Stimulated activated CD8-positive, alpha-beta memory T cell treated with anti-CD3 and anti-CD28 coated beads, Interleukin-12 subunit alpha, Interleukin-12 subunit beta, amount 100 ng/mL, for 24 hours (primary cell): ENCODE data around the gene FBXW11.

Experiments
- DNase-seq: peaks from one replicate; pipeline ENCODE4 v3.0.0-alpha.2; 2020; ENCODE audit errors: extremely low read depth

FBXW11 gene

GRCh38 chr5:171867786-171868185 lies 138.7 kb downstream of the FBXW11 start:
- no peak for DNase-seq

- DNase-seq = no peak
Observed at GRCh38 chr5:171865471-171865870, 141.0 kb downstream of the FBXW11 start.

- DNase-seq = no peak
Observed at GRCh38 chr5:171863935-171864334, 142.5 kb downstream of the FBXW11 start.

- DNase-seq = no peak
Observed at GRCh38 chr5:171862624-171863023, 143.8 kb downstream of the FBXW11 start.

GRCh38 chr5:171861381-171861780 lies 145.1 kb downstream of the FBXW11 start:
- no peak for DNase-seq

- DNase-seq = no peak
Observed at GRCh38 chr5:171858303-171858702, 148.1 kb downstream of the FBXW11 start.

GRCh38 chr5:171857489-171857876 lies 149.0 kb downstream of the FBXW11 start:
- no peak for DNase-seq

GRCh38 chr5:171855798-171856763 lies 150.4 kb downstream of the FBXW11 start:
- DNase-seq = no peak

GRCh38 chr5:171855265-171855664 lies 151.2 kb downstream of the FBXW11 start:
- no peak for DNase-seq

GRCh38 chr5:171852255-171852681 lies 154.2 kb downstream of the FBXW11 start:
- no peak for DNase-seq

GRCh38 chr5:171851251-171851650 lies 155.2 kb downstream of the FBXW11 start:
- no peak for DNase-seq

GRCh38 chr5:171850324-171850947 lies 156.0 kb downstream of the FBXW11 start:
- no peak for DNase-seq

- DNase-seq = no peak
Observed at GRCh38 chr5:171849585-171850323, 156.7 kb downstream of the FBXW11 start.

- DNase-seq = no peak
Observed at GRCh38 chr5:171848911-171849520, 157.4 kb downstream of the FBXW11 start.

- DNase-seq = no peak
Observed at GRCh38 chr5:171848486-171848885, 158.0 kb downstream of the FBXW11 start.

GRCh38 chr5:171848006-171848405 lies 158.4 kb downstream of the FBXW11 start:
- DNase-seq = no peak

- no peak for DNase-seq
Observed at GRCh38 chr5:171847026-171847425, 159.4 kb downstream of the FBXW11 start.

GRCh38 chr5:171846323-171846722 lies 160.1 kb downstream of the FBXW11 start:
- DNase-seq = no peak

GRCh38 chr5:171845857-171846256 lies 160.6 kb downstream of the FBXW11 start:
- no peak for DNase-seq

GRCh38 chr5:171845040-171845630 lies 161.3 kb downstream of the FBXW11 start:
- DNase-seq = no peak

- no peak for DNase-seq
Observed at GRCh38 chr5:171842777-171843328, 163.6 kb downstream of the FBXW11 start.
